H1 (cell line): ENCODE measurements around the gene RNF157. TPM values are rescaled to one million over a fixed set of nuclear protein-coding genes. Genes with fewer than 3 reads are reported as not detected.

Experiments
- CTCF ChIA-PET: fragments of 300-600 bp; sonication (Branson Sonifier 250); formaldehyde crosslinking; loops from one replicate; lab custom pipeline; 2021; ENCODE audit not compliant: partially characterized antibody; lab: Charles Lee
- POLR2A ChIA-PET: fragments of 300-600 bp; sonication (Branson Sonifier 250); formaldehyde crosslinking; loops from one replicate; lab custom pipeline; 2021; ENCODE audit warnings: inconsistent platforms; ENCODE audit not compliant: partially characterized antibody; lab: Charles Lee
- DNase-seq, 2 experiments: peaks; one replicate each; pipeline versions ENCODE4 v3.0.0 to v3.0.0-alpha.2; 2010 to 2022; ENCODE audit warnings: low spot score in 2 of 2, low read depth in 1 of 2, mixed read lengths in 1 of 2
- FAIRE-seq: peaks from 2 replicates; lab custom pipeline; 2011; peaks lifted over from hg19 to GRCh38; lab: Jason Lieb, UNC
- H2AFZ ChIP-seq: 2 replicates; pipeline ENCODE4 v1.8.1; 2012; ENCODE audit warnings: low read length, inconsistent platforms
- H2AK5ac ChIP-seq: 2 replicates; pipeline ENCODE4 v1.6.1; 2013; ENCODE audit warnings: low read depth, low read length
- H2BK120ac ChIP-seq: replicated peaks from 2 replicates; pipeline ENCODE3; 2013; ENCODE audit warnings: low read depth, low read length, inconsistent platforms
- H2BK12ac ChIP-seq: 2 replicates; pipeline ENCODE4 v1.6.1; 2013; ENCODE audit warnings: low read depth, low read length
- H2BK15ac ChIP-seq: 2 replicates; pipeline ENCODE4 v1.6.1; 2013; ENCODE audit warnings: low read length
- H2BK20ac ChIP-seq: 2 replicates; pipeline ENCODE4 v1.6.1; 2013; ENCODE audit warnings: low read length
- H2BK5ac ChIP-seq: 2 replicates; pipeline ENCODE4 v1.6.1; 2013; ENCODE audit warnings: low read depth, low read length
- H3K14ac ChIP-seq: 2 replicates; pipeline ENCODE4 v1.6.1; 2013; ENCODE audit warnings: inconsistent platforms; ENCODE audit not compliant: insufficient read length
- H3K18ac ChIP-seq: 2 replicates; pipeline ENCODE4 v1.6.1; 2013; ENCODE audit warnings: low read length; ENCODE audit errors: extremely low read depth
- H3K23ac ChIP-seq: 2 replicates; pipeline ENCODE4 v1.6.1; 2013; ENCODE audit warnings: inconsistent platforms; ENCODE audit not compliant: insufficient read length
- H3K23me2 ChIP-seq: 2 replicates; pipeline ENCODE4 v1.6.1; 2013; ENCODE audit warnings: low read depth, low read length
- H3K27ac ChIP-seq: 2 replicates; pipeline ENCODE4 v1.6.1; 2011; ENCODE audit warnings: low read depth, low read length, inconsistent platforms
- H3K27me3 ChIP-seq, 4 experiments: replicated peaks in 1 of 4; 1 replicate in 1 of 4; 2 replicates in 3 of 4; pipeline versions ENCODE4 v1.6.1 to v1.8.1; 2011 to 2013; ENCODE audit warnings: low read length in 3 of 4, mild to moderate bottlenecking in 3 of 4, inconsistent platforms in 2 of 4, mixed read lengths in 2 of 4, moderate library complexity in 1 of 4; ENCODE audit not compliant: control insufficient read depth in 3 of 4, insufficient read depth in 3 of 4; ENCODE audit errors: extremely low read depth in 1 of 4
- H3K36me3 ChIP-seq, 4 experiments: 2 replicates each; pipeline versions ENCODE4 v1.6.1 to v1.8.1; 2011 to 2013; ENCODE audit warnings: mild to moderate bottlenecking in 4 of 4, low read length in 3 of 4, moderate library complexity in 2 of 4, control low read depth in 1 of 4, inconsistent platforms in 1 of 4; ENCODE audit not compliant: insufficient read depth in 4 of 4, control insufficient read depth in 2 of 4
- H3K4ac ChIP-seq: replicated peaks from 2 replicates; pipeline ENCODE3; 2013; ENCODE audit warnings: low read length, low read depth, mixed read lengths, inconsistent platforms; ENCODE audit not compliant: insufficient read length
- H3K4me1 ChIP-seq, 4 experiments: replicated peaks in 1 of 4; 1 replicate in 1 of 4; 2 replicates in 3 of 4; pipeline versions ENCODE4 v1.6.1 to v1.8.1; 2011 to 2013; ENCODE audit warnings: low read length in 3 of 4, inconsistent platforms in 2 of 4, mixed read lengths in 1 of 4; ENCODE audit not compliant: insufficient read depth in 4 of 4, control insufficient read depth in 3 of 4
- H3K4me2 ChIP-seq, 2 experiments: 2 replicates each; pipeline versions ENCODE4 v1.6.1 to v1.8.1; 2011 to 2013; ENCODE audit warnings: low read depth in 2 of 2, low read length in 2 of 2, control low read depth in 1 of 2, inconsistent platforms in 1 of 2, mild to moderate bottlenecking in 1 of 2; ENCODE audit not compliant: insufficient read depth in 1 of 2
- H3K4me3 ChIP-seq, 4 experiments: fragments of 200-600, 300-600 bp in 1 of 4; sonication (generic), shearing (Covaris generic), sonication (Bioruptor Twin) in 1 of 4; 2 replicates each; pipeline versions ENCODE4 v1.5.1 to v1.8.1; 2011 to 2016; ENCODE audit warnings: low read length in 4 of 4, low read depth in 3 of 4, control low read depth in 2 of 4, inconsistent platforms in 2 of 4, mild to moderate bottlenecking in 2 of 4, mixed read lengths in 1 of 4, moderate library complexity in 1 of 4; ENCODE audit not compliant: insufficient read depth in 2 of 4; ENCODE audit errors: extremely low read depth in 1 of 4
- H3K56ac ChIP-seq: replicated peaks from 2 replicates; pipeline ENCODE3; 2013; ENCODE audit warnings: low read depth, mild to moderate bottlenecking, mixed read lengths, low read length, inconsistent platforms; ENCODE audit not compliant: insufficient read length
- H3K79me1 ChIP-seq: 2 replicates; pipeline ENCODE4 v1.6.1; 2013; ENCODE audit warnings: low read depth, low read length, control low read depth
- H3K79me2 ChIP-seq, 2 experiments: 2 replicates each; pipeline versions ENCODE4 v1.6.1 to v1.8.1; 2012 to 2013; ENCODE audit warnings: low read length in 2 of 2, mild to moderate bottlenecking in 2 of 2, inconsistent platforms in 1 of 2; ENCODE audit not compliant: insufficient read depth in 2 of 2, control insufficient read depth in 1 of 2
- H3K9ac ChIP-seq, 4 experiments: replicated peaks in 1 of 4; 1 replicate in 1 of 4; 2 replicates in 3 of 4; pipeline versions ENCODE4 v1.6.1 to v1.8.1; 2011 to 2013; ENCODE audit warnings: low read depth in 3 of 4, low read length in 3 of 4, control low read depth in 2 of 4, mild to moderate bottlenecking in 2 of 4, moderate library complexity in 2 of 4, inconsistent platforms in 1 of 4; ENCODE audit errors: extremely low read depth in 1 of 4
- H3K9me3 ChIP-seq, 2 experiments: 2 replicates each; pipeline versions ENCODE4 v1.6.1 to v1.8.1; 2012 to 2013; ENCODE audit warnings: mild to moderate bottlenecking in 2 of 2, moderate library complexity in 2 of 2, control low read depth in 1 of 2, inconsistent platforms in 1 of 2, low read depth in 1 of 2, low read length in 1 of 2, mixed read lengths in 1 of 2; ENCODE audit not compliant: insufficient read depth in 2 of 2
- H4K20me1 ChIP-seq, 2 experiments: replicated peaks in 1 of 2; 2 replicates each; pipeline versions ENCODE3 to v1.8.1; 2011 to 2013; ENCODE audit warnings: inconsistent platforms in 2 of 2, low read length in 2 of 2, mild to moderate bottlenecking in 1 of 2; ENCODE audit not compliant: insufficient read depth in 2 of 2, control insufficient read depth in 1 of 2
- H4K5ac ChIP-seq: 2 replicates; pipeline ENCODE4 v1.6.1; 2013; ENCODE audit warnings: low read length, low read depth, mixed read lengths, inconsistent platforms; ENCODE audit not compliant: insufficient read length
- H4K8ac ChIP-seq: 2 replicates; pipeline ENCODE4 v1.8.0; 2013; ENCODE audit warnings: mild to moderate bottlenecking, moderate library complexity, low read length, inconsistent platforms; ENCODE audit not compliant: insufficient read depth; ENCODE audit errors: extremely low read depth
- H4K91ac ChIP-seq: replicated peaks from 2 replicates; pipeline ENCODE3; 2013; ENCODE audit warnings: low read length, mixed read lengths, inconsistent platforms; ENCODE audit not compliant: insufficient read length
- RAD21 ChIP-seq, 2 experiments: IDR thresholded peaks in 1 of 2; conservative IDR thresholded peaks in 1 of 2; 2 replicates each; pipeline ENCODE4 v1.6.1; 2011; ENCODE audit warnings: low read depth in 2 of 2, low read length in 2 of 2, improper control_type of control experiment in 1 of 2, inconsistent platforms in 1 of 2, mild to moderate bottlenecking in 1 of 2, moderate library complexity in 1 of 2
- SIN3A ChIP-seq, 2 experiments: IDR thresholded peaks in 1 of 2; conservative IDR thresholded peaks in 1 of 2; 2 replicates each; pipeline ENCODE4 v1.6.1; 2011 to 2012; ENCODE audit warnings: low read length in 2 of 2, improper control_type of control experiment in 1 of 2, low read depth in 1 of 2, mild to moderate bottlenecking in 1 of 2
- WGBS, 2 experiments: shearing (Covaris generic) in 1 of 2; methylation state at CpG; one replicate each; pipeline versions ENCODE4 v1.1.6 to v1.1.7; 2013 to 2015; ENCODE audit warnings: low lambda C conversion rate in 2 of 2, mixed read lengths in 2 of 2, inconsistent platforms in 1 of 2, low coverage in 1 of 2, missing lambda C conversion rate in 1 of 2; ENCODE audit not compliant: insufficient replicate concordance in 2 of 2, insufficient coverage in 1 of 2, insufficient read length in 1 of 2; ENCODE audit errors: extremely low coverage in 1 of 2, missing lambda C conversion rate in 1 of 2; 5-methylcytosine and 5-hydroxymethylcytosine counted together
- polyA plus RNA-seq, 7 experiments: library from polyadenylated mRNA; depleted of rRNA in 3 of 7; stranded (reverse) in 5 of 7; unstranded in 2 of 7; fragments of >200 nt in 5 of 7; fragments of 200-250 nt in 2 of 7; gene quantifications; 1 replicate in 5 of 7; 2 replicates in 1 of 7; 4 replicates in 1 of 7; pipeline versions ENCODE4 v1.2.1 to v1.2.3, GENCODE V29; 2011 to 2013; ENCODE audit warnings: missing spikeins in 2 of 7, mixed read lengths in 2 of 7
- total RNA-seq: library from RNA; stranded (reverse); fragmentation: NEBNext Ultra II Directional; extraction: Animal tissue kit (Norgen Biotek cat#: 25700); gene quantifications from 2 replicates; pipeline ENCODE4 v1.2.1, GENCODE V29; 2021
- TF ChIP-seq, protein P1 (sequence below), 3 experiments: IDR thresholded peaks; 1 replicate in 2 of 3; 2 replicates in 1 of 3; pipeline versions ENCODE4 v1.5.1 to v1.6.1; 2011; ENCODE audit warnings: low read length in 3 of 3, mild to moderate bottlenecking in 3 of 3, inconsistent platforms in 2 of 3, low read depth in 1 of 3, moderate library complexity in 1 of 3; ENCODE audit not compliant: insufficient read depth in 1 of 3; ENCODE audit errors: control extremely low read depth in 1 of 3

The RNF157 gene
- total and polyA plus RNA-seq, 2 of the 8 experiments (the other 6 are each of a cell fraction or from before 2014, with no cell fraction given), result 13.4 to 16.7 TPM

DNA sequence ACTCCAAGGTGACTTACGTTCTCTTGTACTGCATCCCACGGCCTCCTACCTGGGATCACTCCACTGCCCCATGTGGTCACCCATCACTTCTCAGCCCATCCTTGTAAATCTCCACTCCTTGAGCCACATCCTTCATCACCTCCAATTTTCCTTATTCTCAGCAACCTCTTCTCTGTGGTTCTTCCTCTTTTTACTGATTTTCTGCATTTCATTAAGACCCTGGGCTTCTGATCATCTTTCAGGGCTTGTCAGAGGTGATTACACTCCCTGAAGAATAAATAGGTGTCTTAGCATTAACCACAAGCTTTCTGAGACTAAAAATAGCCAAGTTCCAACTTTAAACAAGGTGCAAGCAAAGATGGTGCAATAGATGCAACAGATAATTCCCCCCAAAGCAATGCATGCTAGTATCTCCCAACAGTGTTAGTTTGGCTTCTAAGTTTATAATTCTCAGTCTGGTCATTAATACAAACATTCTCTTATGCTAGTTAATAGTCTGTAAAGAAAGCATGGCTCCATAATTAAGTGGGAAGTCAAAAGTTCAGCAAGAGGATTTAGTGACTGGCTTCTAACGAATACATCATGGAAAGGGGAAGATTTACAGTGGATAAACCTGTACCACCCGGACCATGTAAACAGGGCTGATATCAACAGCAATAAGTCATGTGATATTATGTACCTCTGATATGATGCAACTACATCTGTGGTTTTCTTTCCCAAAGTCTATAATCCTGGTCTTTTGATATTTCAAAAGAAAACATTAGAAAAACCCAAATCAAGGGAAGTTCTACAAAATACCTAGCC, 51.9 kb downstream of the RNF157 start:
- H2BK15ac ChIP-seq, result no peak overlapping the region
- H2BK120ac ChIP-seq, result no peak overlapping the region
- H2BK20ac ChIP-seq, result no peak overlapping the region
- H3K27ac ChIP-seq, result no peak overlapping the region
- no peak overlapping the region for H3K18ac ChIP-seq
- H3K79me2 ChIP-seq, result no peaks in the 10 kb centered on the region
- no peaks in the 10 kb centered on the region for H3K36me3 ChIP-seq
- H3K23ac ChIP-seq, result no peak overlapping the region
- H3K4ac ChIP-seq, result no peak overlapping the region
- no peak for DNase-seq
- WGBS, 2 experiments, result 94% methylated on average over 4 of the region's 4 CpGs; no CpG with 5 or more reads in 1 of the 2 experiments
- no peak overlapping the region for H3K4me3 ChIP-seq
- H3K14ac ChIP-seq, result no peak overlapping the region
- no peaks in the 10 kb centered on the region for H3K9me3 ChIP-seq
- H2BK12ac ChIP-seq, result no peak overlapping the region
- H3K79me1 ChIP-seq, result no peaks in the 10 kb centered on the region
- no peak overlapping the region for H4K8ac ChIP-seq
- peaks cover 0 to 4% (median 0%) of the 10 kb centered on the region in 4 experiments; a peak in 3 of 7 replicates for H3K4me1 ChIP-seq
- ChIA-PET CTCF (interaction anchor here (0.9 to 5.8 kb wide), 13 partner anchors 8 to 91 kb away, joined by 3 to 72 read pairs (median 5); no protein-coding TSS in a partner anchor), POLR2A (no interaction called here)
- H4K5ac ChIP-seq, result no peak overlapping the region
- H3K4me2 ChIP-seq, result no peak overlapping the region
- no peaks in the 10 kb centered on the region; a peak in 1 of 7 replicates for H3K27me3 ChIP-seq
- no peak overlapping the region for H2AFZ ChIP-seq
- no peaks in the 10 kb centered on the region for H4K20me1 ChIP-seq
- H2BK5ac ChIP-seq, result no peak overlapping the region
- TF ChIP-seq, protein P1, sequence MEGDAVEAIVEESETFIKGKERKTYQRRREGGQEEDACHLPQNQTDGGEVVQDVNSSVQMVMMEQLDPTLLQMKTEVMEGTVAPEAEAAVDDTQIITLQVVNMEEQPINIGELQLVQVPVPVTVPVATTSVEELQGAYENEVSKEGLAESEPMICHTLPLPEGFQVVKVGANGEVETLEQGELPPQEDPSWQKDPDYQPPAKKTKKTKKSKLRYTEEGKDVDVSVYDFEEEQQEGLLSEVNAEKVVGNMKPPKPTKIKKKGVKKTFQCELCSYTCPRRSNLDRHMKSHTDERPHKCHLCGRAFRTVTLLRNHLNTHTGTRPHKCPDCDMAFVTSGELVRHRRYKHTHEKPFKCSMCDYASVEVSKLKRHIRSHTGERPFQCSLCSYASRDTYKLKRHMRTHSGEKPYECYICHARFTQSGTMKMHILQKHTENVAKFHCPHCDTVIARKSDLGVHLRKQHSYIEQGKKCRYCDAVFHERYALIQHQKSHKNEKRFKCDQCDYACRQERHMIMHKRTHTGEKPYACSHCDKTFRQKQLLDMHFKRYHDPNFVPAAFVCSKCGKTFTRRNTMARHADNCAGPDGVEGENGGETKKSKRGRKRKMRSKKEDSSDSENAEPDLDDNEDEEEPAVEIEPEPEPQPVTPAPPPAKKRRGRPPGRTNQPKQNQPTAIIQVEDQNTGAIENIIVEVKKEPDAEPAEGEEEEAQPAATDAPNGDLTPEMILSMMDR (IDR thresholded peaks at IDR 0.05; ENCODE audit: control extremely low read depth in 1 of 3, insufficient read depth in 1 of 3, low read depth in 1 of 3, low read length in 3 of 3), result peak in 2 of 3 experiments; percentile 24 to 45; a peak in 3 of 4 replicates
- TF ChIP-seq SIN3A (conservative IDR thresholded peaks at IDR 0.05 in 1 of 2, IDR thresholded peaks at IDR 0.05 in 1 of 2; ENCODE audit: low read depth in 1 of 2, low read length in 2 of 2), result no peak
- 0 out of 4 replicates have a peak, but pooled peaks of 1 of the 2 experiments have one; percentile 7 for TF ChIP-seq RAD21 (IDR thresholded peaks at IDR 0.05 in 1 of 2, conservative IDR thresholded peaks at IDR 0.05 in 1 of 2; ENCODE audit: low read depth in 2 of 2, low read length in 2 of 2)
- no peak overlapping the region for H4K91ac ChIP-seq
- H3K56ac ChIP-seq, result no peak overlapping the region
- FAIRE-seq, result no peak
- no peaks in the 10 kb centered on the region for H3K23me2 ChIP-seq
- H3K9ac ChIP-seq, result no peak overlapping the region
- no peak overlapping the region for H2AK5ac ChIP-seq
